Activated naive CD8-positive, alpha-beta T cell (primary cell): ENCODE data around the gene TCHHL1.
"Not testable (repeated sequence)": the region's sequence is repeated elsewhere in the genome, so short reads cannot be mapped to it uniquely, and the experiment has no call there.

ENCODE experiments used
- H3K27ac Mint-ChIP-seq: one replicate; pipeline ENCODE4 v1.8.0; 2021; ENCODE audit warnings: mixed read lengths
- H3K27me3 Mint-ChIP-seq: one replicate; pipeline ENCODE4 v1.8.0; 2021; ENCODE audit warnings: mixed read lengths
- H3K36me3 Mint-ChIP-seq: one replicate; pipeline ENCODE4 v1.8.0; 2021; ENCODE audit warnings: mixed read lengths
- H3K4me1 Mint-ChIP-seq: one replicate; pipeline ENCODE4 v1.8.0; 2021; ENCODE audit warnings: low read depth, mixed read lengths
- H3K4me3 Mint-ChIP-seq: one replicate; pipeline ENCODE4 v1.8.0; 2021; ENCODE audit warnings: mild to moderate bottlenecking, mixed read lengths
- H3K9me3 Mint-ChIP-seq: one replicate; pipeline ENCODE4 v1.8.0; 2021; ENCODE audit warnings: low read depth, mixed read lengths

The TCHHL1 gene

DNA sequence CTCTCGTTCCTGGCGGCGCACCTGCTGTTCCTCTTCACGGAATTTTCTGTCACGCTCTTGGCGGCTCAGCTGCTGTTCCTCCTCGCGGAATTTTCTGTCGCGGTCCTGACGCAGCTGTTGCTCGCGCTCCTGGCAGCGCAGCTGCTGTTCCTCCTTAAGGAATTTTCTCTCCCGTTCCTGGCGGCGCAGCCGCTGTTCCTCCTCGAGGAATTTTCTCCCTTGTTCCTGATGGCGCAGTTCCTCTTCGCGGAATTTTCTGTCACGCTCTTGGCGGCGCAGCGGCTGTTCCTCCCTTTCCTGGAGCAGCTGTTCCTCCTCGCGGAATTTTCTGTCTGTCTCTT is 20.0 kb upstream of the TCHHL1 start:
- Mint-ChIP-seq H3K4me3 (no peak overlapping the region), H3K27me3 (peaks cover 11% of the 10 kb centered on the region), H3K36me3 (peaks cover 2% of the 10 kb centered on the region), H3K9me3 (no peaks in the 10 kb centered on the region), H3K4me1 (peaks cover 6% of the 10 kb centered on the region), H3K27ac (no peak overlapping the region)

- H3K4me3 Mint-ChIP-seq: no peak overlapping the region
- peaks cover 16% of the 10 kb centered on the region for H3K27me3 Mint-ChIP-seq
- H3K27ac Mint-ChIP-seq: no peak overlapping the region
- H3K4me1 Mint-ChIP-seq: peaks cover 6% of the 10 kb centered on the region
- peaks cover 1% of the 10 kb centered on the region for H3K36me3 Mint-ChIP-seq
- no peaks in the 10 kb centered on the region for H3K9me3 Mint-ChIP-seq
These were observed 19.4 kb upstream of the TCHHL1 start for GRCh38 chr1:152107984-152108881.

DNA sequence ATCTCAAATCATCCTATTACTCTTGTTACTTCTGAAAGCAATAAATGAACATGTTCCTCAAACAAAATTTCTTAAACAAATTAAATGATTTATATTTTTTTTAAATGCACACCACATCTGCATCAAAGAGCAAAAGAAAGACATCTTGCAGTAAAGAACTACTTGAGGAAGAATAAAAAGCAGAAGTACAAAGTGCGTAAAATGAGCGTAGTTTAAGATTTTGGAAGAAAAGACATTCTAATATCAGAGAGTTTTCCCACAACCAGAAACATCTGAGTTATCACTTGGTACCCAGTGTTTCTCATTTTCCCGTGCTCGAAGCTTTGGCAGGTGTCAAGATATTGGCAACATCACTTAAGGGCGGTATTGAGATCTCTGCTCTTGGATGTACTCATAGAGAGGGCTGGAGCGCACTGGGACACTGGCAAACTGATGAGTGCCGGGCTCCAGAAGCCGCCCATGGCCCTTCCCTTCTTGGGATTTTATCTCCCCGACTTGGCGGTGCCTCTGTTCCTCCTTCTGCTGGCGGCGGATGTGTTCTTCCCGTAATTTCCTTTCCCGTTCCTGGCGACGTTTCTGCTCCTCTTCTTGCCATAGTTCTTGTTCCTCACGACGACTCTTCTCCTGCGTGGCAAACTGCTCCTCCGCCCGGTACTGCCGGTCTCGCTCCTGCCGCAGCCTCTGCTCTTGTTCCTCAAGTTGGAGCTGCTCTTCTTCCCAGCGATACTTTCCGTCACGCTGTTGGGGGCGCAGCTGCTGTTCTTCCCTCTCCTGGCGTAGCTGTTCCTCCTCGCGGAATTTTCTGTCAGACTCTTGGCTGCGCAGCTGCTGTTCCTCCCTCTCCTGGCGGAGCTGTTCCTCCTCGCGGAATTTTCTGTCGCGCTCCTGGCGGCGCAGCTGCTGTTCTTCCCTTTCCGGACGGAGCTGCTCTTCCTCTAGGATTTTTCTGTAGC is 18.4 kb upstream of the TCHHL1 start:
- H3K27ac Mint-ChIP-seq: no peak overlapping the region
- H3K27me3 Mint-ChIP-seq: peaks cover 18% of the 10 kb centered on the region
- peaks cover 6% of the 10 kb centered on the region for H3K4me1 Mint-ChIP-seq
- no peaks in the 10 kb centered on the region for H3K9me3 Mint-ChIP-seq
- no peaks in the 10 kb centered on the region for H3K36me3 Mint-ChIP-seq
- H3K4me3 Mint-ChIP-seq: peak overlapping the region; percentile 56

GRCh38 chr1:152104854-152105253 is 16.0 kb upstream of the TCHHL1 start:
- no peak overlapping the region for H3K27ac Mint-ChIP-seq
- H3K36me3 Mint-ChIP-seq: peaks cover 5% of the 10 kb centered on the region
- no peaks in the 10 kb centered on the region for H3K9me3 Mint-ChIP-seq
- peaks cover 6% of the 10 kb centered on the region for H3K4me1 Mint-ChIP-seq
- no peak overlapping the region for H3K4me3 Mint-ChIP-seq
- H3K27me3 Mint-ChIP-seq: peaks cover 28% of the 10 kb centered on the region

- Mint-ChIP-seq H3K27ac (no peak overlapping the region), H3K4me3 (no peak overlapping the region), H3K4me1 (no peaks in the 10 kb centered on the region), H3K27me3 (peaks cover 24% of the 10 kb centered on the region), H3K36me3 (peaks cover 12% of the 10 kb centered on the region), H3K9me3 (peaks cover 12% of the 10 kb centered on the region)
These were observed 8.1 kb upstream of the TCHHL1 start for GRCh38 chr1:152096931-152097330.

DNA sequence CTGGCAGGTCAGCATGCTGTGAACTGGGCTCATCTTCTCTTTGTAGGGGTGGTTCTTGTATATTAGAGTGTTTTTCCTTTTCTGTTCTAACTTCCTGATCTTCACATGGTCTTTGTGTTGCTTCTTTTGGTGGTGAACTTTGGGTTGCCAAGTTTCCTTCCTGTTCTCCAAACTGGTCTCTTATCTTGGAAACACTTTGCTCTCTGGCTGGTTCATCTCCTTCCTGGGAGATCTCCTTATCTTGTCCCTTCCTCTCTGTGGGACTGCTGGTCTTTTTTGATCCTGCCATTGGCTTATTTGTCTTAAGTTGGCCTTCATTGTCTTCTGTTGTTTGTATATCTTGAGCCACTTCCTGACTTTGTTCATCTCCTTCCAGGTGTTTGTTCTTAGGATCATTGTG is 2.1 kb downstream of the TCHHL1 start:
- Mint-ChIP-seq H3K9me3 (peaks cover 6% of the 10 kb centered on the region), H3K4me3 (no peak overlapping the region), H3K27ac (no peak overlapping the region), H3K27me3 (peaks cover 16% of the 10 kb centered on the region), H3K36me3 (no peaks in the 10 kb centered on the region), H3K4me1 (no peaks in the 10 kb centered on the region)

DNA sequence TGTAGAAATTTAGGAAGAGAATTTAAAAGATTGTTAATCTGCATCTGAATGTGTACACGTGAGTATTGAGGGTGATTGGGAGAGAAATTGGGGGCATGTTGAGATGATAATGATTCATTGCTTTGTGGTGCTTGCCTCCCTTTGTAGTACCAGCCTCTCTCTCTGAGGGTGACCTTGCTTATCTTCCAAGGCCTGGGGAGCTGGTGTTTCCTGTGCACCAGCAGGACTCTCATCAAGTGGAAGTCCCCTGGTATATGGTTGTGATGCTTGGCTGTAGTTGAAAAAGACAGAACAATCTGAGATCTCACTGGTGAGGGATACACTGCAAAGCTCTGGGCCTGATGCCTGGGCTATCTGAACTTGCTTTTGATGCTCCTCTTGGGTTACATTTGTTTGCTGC is 4.0 kb downstream of the TCHHL1 start:
- Mint-ChIP-seq H3K27me3 (peaks cover 5% of the 10 kb centered on the region), H3K9me3 (no peaks in the 10 kb centered on the region), H3K27ac (no peak overlapping the region), H3K4me3 (no peak overlapping the region), H3K36me3 (no peaks in the 10 kb centered on the region), H3K4me1 (no peaks in the 10 kb centered on the region)

GRCh38 chr1:152081026-152081425 is 7.8 kb downstream of the TCHHL1 start:
- not testable (repeated sequence) for H3K4me3 Mint-ChIP-seq, H3K36me3 Mint-ChIP-seq, H3K9me3 Mint-ChIP-seq, H3K4me1 Mint-ChIP-seq, H3K27me3 Mint-ChIP-seq, H3K27ac Mint-ChIP-seq

DNA sequence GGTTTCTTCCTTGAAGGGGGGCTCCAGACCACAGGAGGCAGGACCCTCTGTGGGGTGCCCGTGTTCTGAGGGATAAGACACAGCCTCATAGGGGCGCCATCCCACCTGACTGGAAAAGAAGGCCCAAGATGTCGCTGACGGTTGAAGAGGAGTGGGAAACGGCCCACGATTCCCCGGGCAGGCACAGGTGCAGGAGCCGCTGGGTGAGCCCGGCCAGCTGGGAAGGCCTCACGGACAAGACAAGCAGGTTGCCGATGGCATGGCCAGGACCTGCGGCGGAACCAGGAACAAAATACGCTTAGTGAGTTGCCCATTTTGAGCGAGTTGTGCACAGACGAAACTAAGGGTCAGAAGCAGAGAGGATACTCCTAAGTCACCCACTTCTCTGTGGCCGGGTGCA is 8.4 kb downstream of the TCHHL1 start:
- not testable (repeated sequence) for H3K9me3 Mint-ChIP-seq, H3K36me3 Mint-ChIP-seq, H3K27ac Mint-ChIP-seq, H3K27me3 Mint-ChIP-seq, H3K4me1 Mint-ChIP-seq, H3K4me3 Mint-ChIP-seq

DNA sequence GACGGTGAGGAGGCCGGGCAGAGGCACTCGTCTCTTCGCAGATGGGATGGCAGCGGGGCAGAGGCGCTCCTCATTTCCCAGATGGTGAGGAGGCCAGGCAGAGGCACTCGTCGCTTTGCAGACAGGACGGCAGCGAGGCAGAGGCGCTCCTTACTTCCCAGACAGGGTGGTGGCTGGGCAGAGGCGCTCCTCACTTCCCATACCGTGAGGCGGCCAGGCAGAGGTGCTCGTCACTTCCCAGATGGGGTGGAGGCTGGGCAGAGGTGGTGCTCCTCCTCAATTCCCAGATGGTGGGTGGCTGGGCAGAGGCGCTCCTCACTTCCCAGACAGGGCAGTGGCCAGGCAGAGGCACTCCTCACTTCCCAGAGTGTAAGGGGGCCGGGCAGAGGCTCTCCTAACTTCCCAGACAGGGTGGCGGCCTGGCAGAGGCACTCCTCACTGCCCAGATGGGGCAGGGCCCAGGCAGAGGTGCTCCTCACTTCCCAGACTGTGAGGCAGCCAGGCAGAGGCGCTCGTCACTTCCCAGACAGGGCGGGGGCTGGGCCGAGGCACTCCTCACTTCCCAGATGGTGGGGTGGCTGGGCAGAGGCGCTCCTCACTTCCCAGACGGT is 9.9 kb downstream of the TCHHL1 start:
- no peaks in the 10 kb centered on the region for H3K36me3 Mint-ChIP-seq

DNA sequence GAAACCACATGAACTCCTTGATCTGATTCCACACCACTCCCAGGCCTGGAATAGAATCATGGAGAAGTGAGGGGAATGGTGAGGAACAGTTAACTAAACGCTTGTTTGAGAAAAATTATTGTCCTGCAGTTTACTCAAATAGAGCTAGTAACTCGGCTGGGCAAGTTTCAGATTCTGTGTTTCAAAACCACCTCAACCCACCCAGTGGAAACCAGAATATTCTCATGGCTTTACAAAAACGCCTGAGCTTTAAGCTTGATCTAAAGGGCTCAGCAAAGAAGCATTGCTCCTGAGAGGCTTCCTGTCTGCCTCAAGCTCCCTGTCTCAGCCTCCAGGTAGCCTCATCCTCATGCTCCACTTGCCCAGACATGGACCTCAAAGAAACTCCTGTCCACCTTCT is 16.6 kb downstream of the TCHHL1 start:
- Mint-ChIP-seq H3K27ac (no peak overlapping the region), H3K4me3 (no peak overlapping the region), H3K9me3 (no peaks in the 10 kb centered on the region), H3K36me3 (no peaks in the 10 kb centered on the region), H3K27me3 (peaks cover 13% of the 10 kb centered on the region), H3K4me1 (no peaks in the 10 kb centered on the region)

More for the DNA sequence above, 9.9 kb downstream of the TCHHL1 start:
- H3K27me3 Mint-ChIP-seq: peaks cover 6% of the 10 kb centered on the region
- H3K9me3 Mint-ChIP-seq: no peaks in the 10 kb centered on the region
- H3K4me1 Mint-ChIP-seq: no peaks in the 10 kb centered on the region
- no peak overlapping the region for H3K4me3 Mint-ChIP-seq
- no peak overlapping the region for H3K27ac Mint-ChIP-seq

DNA sequence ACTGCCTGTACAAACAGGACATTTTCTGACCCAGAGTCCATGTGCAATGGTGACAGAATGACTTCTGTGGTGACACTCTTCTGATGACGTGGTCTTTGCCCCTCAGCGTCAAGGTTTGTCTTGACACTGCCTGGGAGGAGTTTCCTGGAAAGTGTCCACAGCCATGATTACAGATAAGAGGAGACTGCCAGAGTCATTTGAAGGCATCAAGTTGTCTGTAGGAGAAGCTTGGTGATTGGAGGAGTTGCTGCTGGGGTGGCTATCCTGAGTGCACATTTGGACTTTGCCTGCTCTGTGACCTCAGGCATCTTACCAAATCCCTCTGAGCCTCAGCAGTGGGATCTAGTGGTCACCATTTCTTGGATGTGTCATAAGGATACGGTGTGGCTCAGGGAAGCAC is 17.7 kb downstream of the TCHHL1 start:
- no peak overlapping the region for H3K4me3 Mint-ChIP-seq
- H3K27me3 Mint-ChIP-seq: peaks cover 17% of the 10 kb centered on the region
- no peak overlapping the region for H3K27ac Mint-ChIP-seq
- H3K36me3 Mint-ChIP-seq: no peaks in the 10 kb centered on the region
- no peaks in the 10 kb centered on the region for H3K4me1 Mint-ChIP-seq
- H3K9me3 Mint-ChIP-seq: no peaks in the 10 kb centered on the region

- H3K27ac Mint-ChIP-seq: no peak overlapping the region
- no peaks in the 10 kb centered on the region for H3K36me3 Mint-ChIP-seq
- H3K4me1 Mint-ChIP-seq: no peaks in the 10 kb centered on the region
- H3K4me3 Mint-ChIP-seq: no peak overlapping the region
- no peaks in the 10 kb centered on the region for H3K9me3 Mint-ChIP-seq
- H3K27me3 Mint-ChIP-seq: peaks cover 22% of the 10 kb centered on the region
These were observed 20.9 kb downstream of the TCHHL1 start for GRCh38 chr1:152067929-152068328.

- Mint-ChIP-seq H3K27me3 (peaks cover 22% of the 10 kb centered on the region), H3K9me3 (no peaks in the 10 kb centered on the region), H3K27ac (no peak overlapping the region), H3K36me3 (no peaks in the 10 kb centered on the region), H3K4me3 (no peak overlapping the region), H3K4me1 (no peaks in the 10 kb centered on the region)
These were observed 21.7 kb downstream of the TCHHL1 start for GRCh38 chr1:152067150-152067549.

DNA sequence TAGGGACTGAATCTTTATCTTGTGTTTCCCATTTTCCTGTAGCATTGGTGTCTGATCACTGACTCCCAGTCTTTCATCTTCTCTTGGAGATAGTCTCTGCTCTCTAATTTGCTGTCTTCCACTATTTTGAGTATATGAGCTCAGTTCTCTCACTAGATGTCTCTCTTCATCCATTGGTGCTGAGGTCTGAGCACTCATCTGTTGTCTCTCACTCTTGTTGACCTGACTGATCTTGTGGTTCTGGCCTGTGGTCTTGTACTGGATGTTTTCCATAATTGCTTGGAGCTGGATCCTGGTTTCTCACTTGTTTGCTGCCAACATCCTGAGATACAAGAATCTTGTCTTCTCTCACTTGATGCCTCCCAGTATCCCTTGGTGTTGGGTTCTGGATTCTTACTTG is 26.9 kb downstream of the TCHHL1 start:
- Mint-ChIP-seq H3K27ac (no peak overlapping the region), H3K4me3 (no peak overlapping the region), H3K27me3 (peaks cover 17% of the 10 kb centered on the region), H3K9me3 (no peaks in the 10 kb centered on the region), H3K36me3 (no peaks in the 10 kb centered on the region), H3K4me1 (no peaks in the 10 kb centered on the region)
